GM19372 (cell line): Measurements from ENCODE around the gene RGPD8.

Source experiments
- ATAC-seq: cut with Tn5 transposase; IDR thresholded peaks from one replicate; pipeline ENCODE4 v1.9.1; 2021; ENCODE audit warnings: mild to moderate bottlenecking, low read depth, moderate library complexity; ENCODE audit not compliant: unreplicated experiment

RGPD8 gene

GRCh38 chr2:112339986-112340385 lies 93.5 kb downstream of the RGPD8 start:
- ATAC-seq, result no peak

GRCh38 chr2:112335600-112335999 lies 97.8 kb downstream of the RGPD8 start:
- no peak for ATAC-seq

- no peak for ATAC-seq
Observed at GRCh38 chr2:112332123-112332696, 101.2 kb downstream of the RGPD8 start.

GRCh38 chr2:112322919-112323318 lies 110.5 kb downstream of the RGPD8 start:
- ATAC-seq, result no peak

- no peak for ATAC-seq
Observed at GRCh38 chr2:112321375-112322320, 111.8 kb downstream of the RGPD8 start.
